Measurements from ENCODE around the gene ANXA6. TPM values are rescaled to one million over a fixed set of nuclear protein-coding genes. Genes with fewer than 3 reads are reported as not detected.

Gene ANXA6
- total RNA-seq, 4 donors from 2014 or later, result 267 to 470 (median 382) TPM

DNA sequence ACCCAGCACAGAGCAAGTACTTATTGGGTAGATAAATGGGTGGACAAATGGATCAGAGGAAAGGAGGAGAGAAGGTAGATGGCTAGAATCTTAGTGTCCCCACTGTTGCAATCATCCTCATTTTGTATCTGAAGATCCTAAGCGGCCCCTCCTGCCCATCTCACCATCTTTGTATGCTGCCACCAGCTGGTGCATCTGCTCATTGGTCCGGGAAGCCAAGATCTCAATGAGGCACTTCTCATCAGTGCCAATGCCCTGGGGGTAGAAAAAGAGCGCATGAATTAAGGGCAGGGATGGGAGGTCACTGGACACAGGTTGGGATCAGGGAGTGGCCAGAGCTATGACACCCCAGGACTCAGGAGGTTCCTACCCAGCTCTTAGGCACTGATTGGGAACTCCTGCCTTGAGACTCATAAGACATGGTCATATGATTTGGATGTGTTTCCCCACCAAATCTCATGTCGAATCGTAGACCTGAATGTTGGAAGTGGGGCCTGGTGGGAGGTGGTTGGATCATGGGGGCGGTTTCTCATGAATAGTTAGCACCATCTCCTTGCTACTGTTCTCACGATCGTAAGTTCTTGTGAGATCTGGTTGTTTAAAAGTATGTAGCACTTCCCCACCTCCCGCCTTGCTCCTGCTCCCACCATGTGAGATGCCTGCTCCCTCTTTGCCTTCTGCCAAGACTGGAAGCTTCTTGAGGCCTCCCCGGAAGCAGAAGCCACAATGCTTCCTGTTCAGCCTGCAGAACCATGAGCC lies 20.3 kb downstream of the ANXA6 start:
- TF ChIP-seq, protein P1, sequence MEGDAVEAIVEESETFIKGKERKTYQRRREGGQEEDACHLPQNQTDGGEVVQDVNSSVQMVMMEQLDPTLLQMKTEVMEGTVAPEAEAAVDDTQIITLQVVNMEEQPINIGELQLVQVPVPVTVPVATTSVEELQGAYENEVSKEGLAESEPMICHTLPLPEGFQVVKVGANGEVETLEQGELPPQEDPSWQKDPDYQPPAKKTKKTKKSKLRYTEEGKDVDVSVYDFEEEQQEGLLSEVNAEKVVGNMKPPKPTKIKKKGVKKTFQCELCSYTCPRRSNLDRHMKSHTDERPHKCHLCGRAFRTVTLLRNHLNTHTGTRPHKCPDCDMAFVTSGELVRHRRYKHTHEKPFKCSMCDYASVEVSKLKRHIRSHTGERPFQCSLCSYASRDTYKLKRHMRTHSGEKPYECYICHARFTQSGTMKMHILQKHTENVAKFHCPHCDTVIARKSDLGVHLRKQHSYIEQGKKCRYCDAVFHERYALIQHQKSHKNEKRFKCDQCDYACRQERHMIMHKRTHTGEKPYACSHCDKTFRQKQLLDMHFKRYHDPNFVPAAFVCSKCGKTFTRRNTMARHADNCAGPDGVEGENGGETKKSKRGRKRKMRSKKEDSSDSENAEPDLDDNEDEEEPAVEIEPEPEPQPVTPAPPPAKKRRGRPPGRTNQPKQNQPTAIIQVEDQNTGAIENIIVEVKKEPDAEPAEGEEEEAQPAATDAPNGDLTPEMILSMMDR (IDR thresholded peaks at IDR 0.05; ENCODE audit: low read depth), result no peak

DNA sequence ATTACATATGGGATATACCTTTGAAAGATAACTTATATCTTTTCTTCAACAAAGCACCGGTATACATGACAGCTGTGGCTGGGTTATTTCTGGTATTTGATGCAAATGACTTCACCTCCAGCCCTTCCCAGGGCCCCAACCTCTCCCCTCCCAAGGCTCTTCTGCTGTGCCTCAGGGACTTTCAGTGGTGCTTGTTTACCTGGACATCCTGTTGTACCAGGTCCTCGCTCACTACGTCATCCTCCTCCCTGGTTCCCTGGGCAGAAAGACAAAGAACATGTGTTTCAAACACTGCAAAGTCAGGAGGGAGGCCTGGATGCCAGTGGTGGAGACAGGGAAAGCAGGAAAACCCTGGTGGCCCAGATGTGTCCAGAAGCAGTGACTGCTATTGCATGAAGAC lies 23.4 kb downstream of the ANXA6 start:
- TF ChIP-seq, protein P1 (IDR thresholded peaks at IDR 0.05; ENCODE audit: low read depth), result no peak

DNA sequence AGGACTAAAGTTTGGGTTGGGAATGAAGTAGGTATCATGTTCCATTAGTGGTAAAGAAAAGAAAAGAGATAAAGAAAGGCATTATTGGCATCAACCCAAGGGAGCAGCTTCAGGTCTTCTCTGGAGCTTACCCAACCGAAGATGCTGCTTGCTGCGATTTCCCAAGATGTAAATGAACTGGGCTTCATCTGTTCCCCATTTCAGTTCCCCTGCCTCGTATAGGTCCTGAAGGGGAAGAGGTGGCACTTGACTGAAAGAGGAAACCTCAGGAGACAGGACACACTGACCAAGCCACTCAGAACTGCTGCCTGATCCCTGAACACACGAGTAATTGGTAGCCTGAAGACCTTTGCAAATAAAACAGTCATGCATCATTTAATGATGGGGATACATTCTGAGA lies 24.6 kb downstream of the ANXA6 start:
- TF ChIP-seq, protein P1 (IDR thresholded peaks at IDR 0.05; ENCODE audit: low read depth), result no peak

DNA sequence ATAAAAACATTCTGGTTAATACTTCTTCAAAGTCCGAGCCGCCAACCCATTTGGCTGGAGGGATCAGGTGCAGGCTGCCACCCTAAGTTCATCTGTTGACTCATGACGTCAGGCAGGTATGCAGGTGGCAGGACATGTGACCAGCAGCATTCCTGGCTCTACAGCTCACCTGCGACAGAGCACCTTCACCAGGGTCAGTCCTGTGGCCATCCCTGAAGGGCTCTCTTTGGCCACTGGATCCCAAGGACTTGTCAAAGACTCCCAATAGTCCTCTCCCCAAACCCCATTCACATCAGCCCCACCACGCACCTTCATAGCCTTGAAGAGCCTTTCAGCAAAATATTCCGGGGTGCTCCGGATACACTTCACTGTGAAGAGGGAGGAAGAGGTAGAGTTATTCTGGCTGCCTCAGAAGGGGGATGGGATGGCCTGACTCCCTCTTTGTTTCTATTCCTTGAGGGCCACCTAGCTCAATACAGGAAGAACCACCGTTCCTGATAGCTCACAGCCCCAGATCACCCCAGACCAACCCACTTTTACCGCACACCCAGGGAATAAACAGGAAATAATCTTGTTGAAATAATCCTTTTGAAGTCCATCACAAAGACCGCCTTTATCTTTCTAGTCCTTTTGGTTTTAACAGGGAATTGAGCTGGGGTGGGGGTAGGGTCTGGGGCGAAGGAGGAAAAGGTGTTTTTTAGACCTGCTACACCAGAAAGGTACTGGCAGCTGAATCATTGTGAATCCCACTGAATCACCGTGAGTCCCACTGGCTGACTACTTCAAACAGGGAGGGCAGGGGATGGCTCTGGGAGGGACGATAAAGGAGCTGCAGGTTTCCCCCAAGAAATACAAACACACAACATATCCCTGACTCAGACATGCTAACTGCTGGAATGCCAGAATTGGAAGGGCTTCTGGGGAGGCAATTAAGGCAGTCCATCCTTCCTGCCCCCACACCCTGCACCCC lies 26.4 kb downstream of the ANXA6 start:
- TF ChIP-seq, protein P1 (IDR thresholded peaks at IDR 0.05; ENCODE audit: low read depth), result no peak

DNA sequence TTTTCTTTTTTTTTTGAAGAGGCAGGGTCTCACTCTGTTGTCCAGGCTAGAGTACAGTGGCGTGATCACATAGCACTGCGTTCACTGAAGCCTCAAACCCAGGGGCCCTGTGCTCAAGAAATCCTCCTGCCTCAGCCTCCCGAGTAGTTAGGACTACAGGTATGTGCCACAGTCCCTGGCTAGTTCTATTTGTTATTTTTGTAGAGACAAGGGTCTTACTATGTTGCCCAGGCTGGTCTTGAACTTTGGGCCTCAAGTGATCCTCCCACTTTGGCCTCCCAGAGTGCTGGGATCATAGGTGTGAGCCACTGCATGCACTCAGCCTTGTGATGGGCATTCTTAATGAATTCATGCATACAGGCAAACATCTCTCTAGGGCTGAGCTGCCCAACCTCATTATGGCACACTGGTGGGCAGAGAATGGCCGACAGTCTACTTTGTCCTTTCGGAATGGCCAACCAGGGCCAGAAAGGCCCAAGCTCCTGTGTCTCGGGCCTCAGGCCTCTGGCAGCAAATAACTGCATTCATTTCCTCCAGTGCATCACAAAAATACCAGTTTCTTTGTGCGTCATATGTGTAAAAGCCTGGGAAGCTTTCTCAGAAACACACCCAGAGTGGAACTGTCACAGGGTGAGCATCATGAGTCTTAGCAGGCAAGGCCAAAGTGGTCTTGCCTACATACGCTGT lies 27.2 kb downstream of the ANXA6 start:
- TF ChIP-seq, protein P1 (IDR thresholded peaks at IDR 0.05; ENCODE audit: low read depth), result no peak

DNA sequence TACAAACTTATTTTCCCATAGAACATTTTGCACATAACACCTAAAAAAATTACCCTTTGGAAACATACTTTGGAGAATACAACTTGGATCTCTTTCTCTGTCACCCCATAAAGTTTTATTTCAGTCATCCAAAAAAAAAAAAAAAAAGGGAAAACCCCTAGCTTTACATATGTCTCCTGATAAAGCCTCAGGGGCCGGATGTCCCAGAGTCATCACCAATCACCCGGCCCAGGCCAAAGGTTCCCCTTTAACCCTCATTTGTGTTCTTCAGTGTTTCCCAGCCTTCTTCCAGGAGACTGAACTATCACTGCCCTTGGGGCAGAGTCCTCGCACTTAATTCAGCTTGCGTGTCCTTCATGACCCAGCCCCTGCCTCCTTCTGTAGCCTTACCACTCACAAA lies 28.8 kb downstream of the ANXA6 start:
- TF ChIP-seq, protein P1 (IDR thresholded peaks at IDR 0.05; ENCODE audit: low read depth), result no peak

Data from subcutaneous adipose tissue (tissue), 4 donors.